DOHH2 (cell line): Measurements from ENCODE around the gene GRPR.

Source experiments
- H3F3A ChIP-seq: fragments of 200-600 bp; sonication (generic), shearing (Covaris generic); 2 replicates; pipeline ENCODE4 v1.6.0; 2016; ENCODE audit warnings: antibody characterized with exemption, mild to moderate bottlenecking; ENCODE audit not compliant: control insufficient read depth, insufficient read depth
- H3K27ac ChIP-seq: fragments of 200-600 bp; sonication (generic); 2 replicates; pipeline ENCODE4 v1.5.1; 2014; ENCODE audit warnings: low read depth, mild to moderate bottlenecking, low read length, moderate library complexity
- H3K27me3 ChIP-seq: fragments of 200-600 bp; sonication (generic); 2 replicates; pipeline ENCODE4 v1.6.1; 2014; ENCODE audit warnings: mild to moderate bottlenecking, low read length, mixed read lengths; ENCODE audit not compliant: control insufficient read depth
- H3K36me3 ChIP-seq: fragments of 200-600 bp; sonication (generic); 2 replicates; pipeline ENCODE4 v1.6.1; 2014; ENCODE audit warnings: mild to moderate bottlenecking, low read length, moderate library complexity, mixed read lengths; ENCODE audit not compliant: control insufficient read depth
- H3K4me1 ChIP-seq: fragments of 200-600 bp; sonication (generic); 2 replicates; pipeline ENCODE4 v1.6.1; 2014; ENCODE audit warnings: mild to moderate bottlenecking, low read length, mixed read lengths; ENCODE audit not compliant: control insufficient read depth
- H3K4me2 ChIP-seq: fragments of 200-600 bp; sonication (generic); 2 replicates; pipeline ENCODE4 v1.6.0; 2014; ENCODE audit warnings: mild to moderate bottlenecking, low read length, moderate library complexity
- H3K4me3 ChIP-seq: fragments of 200-600 bp; sonication (generic); 2 replicates; pipeline ENCODE4 v1.5.1; 2014; ENCODE audit warnings: mild to moderate bottlenecking, low read length, mixed read lengths
- H3K79me2 ChIP-seq: fragments of 200-600 bp; sonication (generic); 2 replicates; pipeline ENCODE4 v1.6.1; 2014; ENCODE audit warnings: mild to moderate bottlenecking, low read length, mixed read lengths; ENCODE audit not compliant: control insufficient read depth
- H3K9me2 ChIP-seq: fragments of 200-600 bp; sonication (generic); replicated peaks from 2 replicates; pipeline ENCODE4 v1.6.1; 2014; ENCODE audit warnings: mild to moderate bottlenecking, low read length, mixed read lengths; ENCODE audit not compliant: control insufficient read depth
- H3K9me3 ChIP-seq: fragments of 200-600 bp; sonication (generic); 2 replicates; pipeline ENCODE4 v1.6.1; 2014; ENCODE audit warnings: antibody characterized with exemption, low read length, mixed read lengths; ENCODE audit not compliant: control insufficient read depth, insufficient read depth
- H4K20me1 ChIP-seq: fragments of 200-600 bp; sonication (generic); 2 replicates; pipeline ENCODE4 v1.6.0; 2014; ENCODE audit warnings: low read depth, mild to moderate bottlenecking, antibody characterized with exemption, low read length, moderate library complexity; ENCODE audit not compliant: control insufficient read depth, insufficient read depth
- EZH2phosphoT487 ChIP-seq: fragments of 200-600 bp; sonication (generic); IDR thresholded peaks from 2 replicates; pipeline ENCODE4 v1.6.1; 2017; ENCODE audit warnings: borderline replicate concordance, mild to moderate bottlenecking, antibody characterized with exemption, low read length, moderate library complexity, mixed read lengths
- TF ChIP-seq, protein P1 (sequence below): fragments of 200-600 bp; sonication (generic); IDR thresholded peaks from one replicate; pipeline ENCODE4 v1.5.1; 2014; ENCODE audit warnings: antibody characterized with exemption, mild to moderate bottlenecking, low read depth, low read length; ENCODE audit not compliant: poor library complexity, severe bottlenecking

GRPR gene

DNA sequence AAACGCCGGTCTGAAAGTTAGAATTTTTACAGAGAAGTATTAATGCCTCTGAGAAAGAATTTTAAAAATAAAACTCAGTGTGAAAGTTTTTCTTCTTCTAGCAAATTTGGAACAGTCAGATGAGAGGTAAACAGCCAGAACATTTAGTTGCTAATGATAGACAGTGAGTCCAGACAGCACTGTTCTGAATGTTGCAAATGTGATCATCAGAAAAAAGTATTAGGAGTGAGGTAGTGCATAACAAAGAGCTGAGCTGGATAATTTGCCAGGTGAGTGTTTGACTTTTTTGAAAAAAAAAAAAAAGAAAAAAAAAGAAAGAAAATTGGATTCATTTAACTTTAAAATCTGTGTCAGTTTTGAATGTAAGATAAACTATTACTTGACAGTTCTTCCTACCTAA, 42.0 kb upstream of the GRPR start:
- no peaks in the 10 kb centered on the region for H3F3A ChIP-seq

GRCh38 chrX:16082470-16083085, 40.8 kb upstream of the GRPR start:
- no peak overlapping the region for H3K4me3 ChIP-seq
- no peaks in the 10 kb centered on the region for H3F3A ChIP-seq
- no peaks in the 10 kb centered on the region for H3K36me3 ChIP-seq
- no peak overlapping the region for H3K4me2 ChIP-seq
- TF ChIP-seq, protein P1, sequence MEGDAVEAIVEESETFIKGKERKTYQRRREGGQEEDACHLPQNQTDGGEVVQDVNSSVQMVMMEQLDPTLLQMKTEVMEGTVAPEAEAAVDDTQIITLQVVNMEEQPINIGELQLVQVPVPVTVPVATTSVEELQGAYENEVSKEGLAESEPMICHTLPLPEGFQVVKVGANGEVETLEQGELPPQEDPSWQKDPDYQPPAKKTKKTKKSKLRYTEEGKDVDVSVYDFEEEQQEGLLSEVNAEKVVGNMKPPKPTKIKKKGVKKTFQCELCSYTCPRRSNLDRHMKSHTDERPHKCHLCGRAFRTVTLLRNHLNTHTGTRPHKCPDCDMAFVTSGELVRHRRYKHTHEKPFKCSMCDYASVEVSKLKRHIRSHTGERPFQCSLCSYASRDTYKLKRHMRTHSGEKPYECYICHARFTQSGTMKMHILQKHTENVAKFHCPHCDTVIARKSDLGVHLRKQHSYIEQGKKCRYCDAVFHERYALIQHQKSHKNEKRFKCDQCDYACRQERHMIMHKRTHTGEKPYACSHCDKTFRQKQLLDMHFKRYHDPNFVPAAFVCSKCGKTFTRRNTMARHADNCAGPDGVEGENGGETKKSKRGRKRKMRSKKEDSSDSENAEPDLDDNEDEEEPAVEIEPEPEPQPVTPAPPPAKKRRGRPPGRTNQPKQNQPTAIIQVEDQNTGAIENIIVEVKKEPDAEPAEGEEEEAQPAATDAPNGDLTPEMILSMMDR = no peak
- no peak for TF ChIP-seq EZH2phosphoT487
- H3K27me3 ChIP-seq = no peaks in the 10 kb centered on the region
- no peaks in the 10 kb centered on the region for H3K79me2 ChIP-seq
- H4K20me1 ChIP-seq = no peaks in the 10 kb centered on the region
- no peaks in the 10 kb centered on the region for H3K9me3 ChIP-seq
- no peaks in the 10 kb centered on the region for H3K4me1 ChIP-seq
- H3K27ac ChIP-seq = no peak overlapping the region
- no peaks in the 10 kb centered on the region for H3K9me2 ChIP-seq

More for the DNA sequence above, 42.0 kb upstream of the GRPR start:
- Histone ChIP-seq H3K36me3 (no peaks in the 10 kb centered on the region), H3K4me2 (no peak overlapping the region), H3K79me2 (no peaks in the 10 kb centered on the region), H3K4me3 (no peak overlapping the region), H3K4me1 (0 out of 2 replicates have a peak, but pooled peaks cover 6% of the 10 kb centered on the region), H3K9me2 (no peaks in the 10 kb centered on the region), H3K27ac (no peak overlapping the region), H4K20me1 (no peaks in the 10 kb centered on the region), H3K27me3 (no peaks in the 10 kb centered on the region), H3K9me3 (no peaks in the 10 kb centered on the region)
- TF ChIP-seq EZH2phosphoT487 = no peak
- TF ChIP-seq, protein P1 = no peak

DNA sequence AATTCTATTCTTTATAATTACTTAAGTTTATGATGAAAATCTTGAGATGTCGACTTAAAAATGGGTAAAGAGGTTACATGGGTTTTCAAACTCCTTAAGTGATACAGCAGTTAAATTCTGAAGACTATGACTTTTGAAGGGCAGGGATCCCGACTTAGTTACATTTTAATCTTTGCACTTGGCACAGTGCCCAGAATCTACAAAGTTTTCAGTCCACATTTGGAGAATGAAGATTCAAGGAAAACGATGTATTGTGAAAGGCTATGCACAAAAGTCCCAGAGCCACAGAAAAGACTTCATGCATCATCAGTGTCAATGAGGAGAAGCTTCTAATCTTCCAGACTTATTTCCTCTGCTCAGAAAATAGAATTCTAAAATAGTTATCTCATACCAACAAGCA, 36.3 kb upstream of the GRPR start:
- no peaks in the 10 kb centered on the region for H4K20me1 ChIP-seq
- TF ChIP-seq, protein P1 = no peak
- no peak for TF ChIP-seq EZH2phosphoT487
- no peaks in the 10 kb centered on the region for H3K36me3 ChIP-seq
- no peaks in the 10 kb centered on the region for H3K4me1 ChIP-seq
- H3K27me3 ChIP-seq = no peaks in the 10 kb centered on the region
- no peaks in the 10 kb centered on the region for H3K9me3 ChIP-seq
- no peak overlapping the region for H3K27ac ChIP-seq
- H3K4me3 ChIP-seq = no peak overlapping the region
- H3K9me2 ChIP-seq = no peaks in the 10 kb centered on the region
- H3K4me2 ChIP-seq = no peak overlapping the region
- H3F3A ChIP-seq = no peaks in the 10 kb centered on the region
- no peaks in the 10 kb centered on the region for H3K79me2 ChIP-seq
